Occipital lobe (tissue), 2 donors: ENCODE measurements around the gene PLCL1. TPM values are rescaled to one million over a fixed set of nuclear protein-coding genes. Genes with fewer than 3 reads are reported as not detected.

ENCODE experiments used
- DNase-seq: peaks from one replicate; lab custom pipeline; 2025; lab: John Stamatoyannopoulos, UW
- total RNA-seq: library from RNA; depleted of rRNA; stranded (reverse); fragments of >200 nt; gene quantifications from one replicate; pipeline ENCODE4 v1.2.3, GENCODE V29; 2014

The PLCL1 gene
- total RNA-seq, 1 donor from 2014 or later: 26.0 TPM

- no peak for DNase-seq
These were observed 80.7 kb downstream of the PLCL1 start for GRCh38 chr2:197885126-197885525.

- no peak for DNase-seq
These were observed 81.2 kb downstream of the PLCL1 start for GRCh38 chr2:197885587-197885986.

GRCh38 chr2:197888321-197888720 is 83.9 kb downstream of the PLCL1 start:
- no peak for DNase-seq

- DNase-seq: no peak
These were observed 84.6 kb downstream of the PLCL1 start for GRCh38 chr2:197889041-197889440.

- no peak for DNase-seq
These were observed 85.8 kb downstream of the PLCL1 start for GRCh38 chr2:197890168-197890567.

GRCh38 chr2:197891897-197892442 is 87.6 kb downstream of the PLCL1 start:
- no peak for DNase-seq

- DNase-seq: no peak
These were observed 89.2 kb downstream of the PLCL1 start for GRCh38 chr2:197893403-197894177.

GRCh38 chr2:197894751-197895274 is 90.4 kb downstream of the PLCL1 start:
- no peak for DNase-seq

GRCh38 chr2:197897960-197898678 is 93.7 kb downstream of the PLCL1 start:
- DNase-seq: no peak

GRCh38 chr2:197904446-197904845 is 100.1 kb downstream of the PLCL1 start:
- DNase-seq: no peak

- no peak for DNase-seq
These were observed 103.8 kb downstream of the PLCL1 start for GRCh38 chr2:197908156-197908555.

- peak; percentile 31 for DNase-seq
These were observed 104.8 kb downstream of the PLCL1 start for GRCh38 chr2:197908990-197909776.

- no peak for DNase-seq
These were observed 107.3 kb downstream of the PLCL1 start for GRCh38 chr2:197911667-197912066.

- no peak for DNase-seq
These were observed 108.7 kb downstream of the PLCL1 start for GRCh38 chr2:197913084-197913483.

- no peak for DNase-seq
These were observed 110.4 kb downstream of the PLCL1 start for GRCh38 chr2:197914778-197915177.

GRCh38 chr2:197915548-197916265 is 111.3 kb downstream of the PLCL1 start:
- DNase-seq: no peak

GRCh38 chr2:197919487-197919886 is 115.1 kb downstream of the PLCL1 start:
- DNase-seq: no peak

GRCh38 chr2:197920088-197920487 is 115.7 kb downstream of the PLCL1 start:
- DNase-seq: no peak

GRCh38 chr2:197920592-197921201 is 116.3 kb downstream of the PLCL1 start:
- no peak for DNase-seq

- DNase-seq: no peak
These were observed 120.1 kb downstream of the PLCL1 start for GRCh38 chr2:197924483-197924882.
